Smooth muscle cell (in vitro differentiated cells): Measurements from ENCODE around the gene TTL. TPM values are rescaled to one million over a fixed set of nuclear protein-coding genes. Genes with fewer than 3 reads are reported as not detected.
"Not testable (repeated sequence)": the region's sequence is repeated elsewhere in the genome, so short reads cannot be mapped to it uniquely, and the experiment has no call there.

Experiments
- DNase-seq: peaks from one replicate; lab custom pipeline; 2025; ENCODE audit not compliant: unreplicated experiment; lab: John Stamatoyannopoulos, UW
- H2AFZ ChIP-seq: fragments of 200-600 bp; sonication (generic); 2 replicates; pipeline ENCODE4 v1.6.0; 2016; ENCODE audit warnings: antibody characterized with exemption, low read depth, mild to moderate bottlenecking
- H3F3A ChIP-seq: fragments of 200-600 bp; sonication (generic); 2 replicates; pipeline ENCODE4 v1.6.0; 2017; ENCODE audit warnings: antibody characterized with exemption, low read depth
- H3K27ac ChIP-seq: fragments of 200-600 bp; sonication (generic); 2 replicates; pipeline ENCODE4 v1.5.1; 2016; ENCODE audit warnings: low read depth, mild to moderate bottlenecking
- H3K27me3 ChIP-seq: fragments of 200-600 bp; sonication (generic); 2 replicates; pipeline ENCODE4 v1.6.1; 2016; ENCODE audit warnings: low read depth, mild to moderate bottlenecking
- H3K36me3 ChIP-seq: fragments of 200-600 bp; sonication (generic); 2 replicates; pipeline ENCODE4 v1.5.1; 2016; ENCODE audit warnings: low read depth
- H3K4me1 ChIP-seq: fragments of 200-600 bp; sonication (generic); 2 replicates; pipeline ENCODE4 v1.5.1; 2016; ENCODE audit warnings: low read depth
- H3K4me2 ChIP-seq: fragments of 200-600 bp; sonication (generic); 2 replicates; pipeline ENCODE4 v1.6.0; 2016; ENCODE audit warnings: mild to moderate bottlenecking
- H3K4me3 ChIP-seq: fragments of 200-600 bp; sonication (generic); 2 replicates; pipeline ENCODE4 v1.5.1; 2016; ENCODE audit warnings: mild to moderate bottlenecking
- H3K79me2 ChIP-seq: fragments of 200-600 bp; sonication (generic); 2 replicates; pipeline ENCODE4 v1.6.0; 2016; ENCODE audit warnings: low read depth, mild to moderate bottlenecking
- H3K9ac ChIP-seq: fragments of 200-600 bp; sonication (generic); 2 replicates; pipeline ENCODE4 v1.6.0; 2016; ENCODE audit warnings: low read depth
- H3K9me3 ChIP-seq: fragments of 200-600 bp; sonication (generic); replicated peaks from 2 replicates; pipeline ENCODE4 v1.5.1; 2016; ENCODE audit warnings: low read depth
- H4K20me1 ChIP-seq: fragments of 200-600 bp; sonication (generic); 2 replicates; pipeline ENCODE4 v1.6.0; 2016; ENCODE audit warnings: low read depth
- WGBS: methylation state at CpG from one replicate; pipeline ENCODE4 v1.1.7; 2016; ENCODE audit warnings: low lambda C conversion rate; 5-methylcytosine and 5-hydroxymethylcytosine counted together
- polyA plus RNA-seq: library from polyadenylated mRNA; unstranded; fragments of >200 nt; fragmentation: Nextera tagmentation; extraction: Ambion mirVana; gene quantifications from 2 replicates; pipeline ENCODE4 v1.2.1, GENCODE V29; 2016
- total RNA-seq: library from RNA; depleted of rRNA; stranded (reverse); fragments of >200 nt; gene quantifications from 2 replicates; pipeline ENCODE4 v1.2.3, GENCODE V29; 2014
- TF ChIP-seq, protein P1 (sequence below): fragments of 200-600 bp; sonication (generic); IDR thresholded peaks from 2 replicates; pipeline ENCODE4 v1.5.1; 2017; ENCODE audit warnings: borderline replicate concordance, mild to moderate bottlenecking, antibody characterized with exemption; ENCODE audit not compliant: insufficient read depth, poor library complexity, severe bottlenecking

TTL gene
- total and polyA plus RNA-seq, 2 experiments from 2014 or later = 33.2 to 36.7 TPM

DNA sequence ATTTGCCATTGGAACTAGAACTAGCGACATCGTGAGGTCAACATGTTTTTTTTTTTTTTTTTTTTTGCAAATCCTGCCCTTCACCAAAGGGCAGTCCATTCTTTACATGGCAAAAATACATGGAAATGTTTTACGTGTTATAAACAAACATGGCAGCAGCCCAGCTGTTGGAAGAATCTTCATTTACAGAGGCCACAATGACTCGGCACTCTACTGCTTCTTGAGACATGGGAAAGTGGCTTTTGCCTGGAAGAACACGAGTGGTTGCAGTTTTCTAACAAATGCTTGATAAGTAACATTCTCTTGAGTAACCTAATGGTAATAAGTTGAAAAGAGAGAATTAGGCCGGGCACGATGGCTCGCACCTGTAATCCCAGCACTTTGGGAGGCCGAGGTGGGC, 37.5 kb downstream of the TTL start:
- Histone ChIP-seq H3K79me2 (peaks cover 3% of the 10 kb centered on the region), H3K27ac (no peak overlapping the region), H3K36me3 (peaks cover 6% of the 10 kb centered on the region), H3F3A (no peaks in the 10 kb centered on the region), H3K27me3 (no peaks in the 10 kb centered on the region), H4K20me1 (no peaks in the 10 kb centered on the region), H3K9me3 (no peaks in the 10 kb centered on the region), H3K9ac (no peak overlapping the region), H2AFZ (no peak overlapping the region), H3K4me1 (no peaks in the 10 kb centered on the region), H3K4me2 (no peak overlapping the region), H3K4me3 (no peak overlapping the region)
- no peak for DNase-seq
- 87% methylated on average over 9 of the region's 9 CpGs for WGBS
- TF ChIP-seq, protein P1, sequence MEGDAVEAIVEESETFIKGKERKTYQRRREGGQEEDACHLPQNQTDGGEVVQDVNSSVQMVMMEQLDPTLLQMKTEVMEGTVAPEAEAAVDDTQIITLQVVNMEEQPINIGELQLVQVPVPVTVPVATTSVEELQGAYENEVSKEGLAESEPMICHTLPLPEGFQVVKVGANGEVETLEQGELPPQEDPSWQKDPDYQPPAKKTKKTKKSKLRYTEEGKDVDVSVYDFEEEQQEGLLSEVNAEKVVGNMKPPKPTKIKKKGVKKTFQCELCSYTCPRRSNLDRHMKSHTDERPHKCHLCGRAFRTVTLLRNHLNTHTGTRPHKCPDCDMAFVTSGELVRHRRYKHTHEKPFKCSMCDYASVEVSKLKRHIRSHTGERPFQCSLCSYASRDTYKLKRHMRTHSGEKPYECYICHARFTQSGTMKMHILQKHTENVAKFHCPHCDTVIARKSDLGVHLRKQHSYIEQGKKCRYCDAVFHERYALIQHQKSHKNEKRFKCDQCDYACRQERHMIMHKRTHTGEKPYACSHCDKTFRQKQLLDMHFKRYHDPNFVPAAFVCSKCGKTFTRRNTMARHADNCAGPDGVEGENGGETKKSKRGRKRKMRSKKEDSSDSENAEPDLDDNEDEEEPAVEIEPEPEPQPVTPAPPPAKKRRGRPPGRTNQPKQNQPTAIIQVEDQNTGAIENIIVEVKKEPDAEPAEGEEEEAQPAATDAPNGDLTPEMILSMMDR = no peak

DNA sequence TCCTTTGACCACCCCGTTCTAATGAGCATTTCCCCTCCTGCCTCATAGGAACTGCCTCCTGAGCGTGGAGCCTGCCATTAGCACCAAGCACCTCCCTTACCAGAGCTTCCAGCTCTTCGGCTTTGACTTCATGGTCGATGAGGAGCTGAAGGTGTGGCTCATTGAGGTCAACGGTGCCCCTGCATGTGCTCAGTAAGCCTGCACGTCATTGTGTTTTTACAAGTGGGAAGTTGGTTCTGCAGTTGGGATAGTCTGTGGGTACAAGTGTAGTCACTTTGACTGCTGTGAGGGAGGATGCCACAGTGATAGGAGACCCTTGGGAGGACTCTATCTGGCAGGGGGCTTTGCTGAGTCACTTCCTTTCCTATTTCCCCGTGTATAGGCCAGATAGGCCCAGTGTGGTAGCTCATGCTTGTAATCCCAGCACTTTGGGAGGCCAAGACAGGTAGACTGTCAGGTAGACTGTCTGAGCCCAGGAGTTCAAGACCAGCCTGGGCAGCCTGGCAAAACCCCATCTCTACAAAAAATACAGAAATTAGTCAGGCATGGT, 38.4 kb downstream of the TTL start:
- peaks cover 3% of the 10 kb centered on the region for H3K79me2 ChIP-seq
- no peaks in the 10 kb centered on the region for H3K9me3 ChIP-seq
- no peak for DNase-seq
- WGBS = 95% methylated on average over 7 of the region's 7 CpGs
- no peak overlapping the region for H3K9ac ChIP-seq
- H3K4me2 ChIP-seq = no peak overlapping the region
- TF ChIP-seq, protein P1 = no peak
- H3K4me3 ChIP-seq = no peak overlapping the region
- H2AFZ ChIP-seq = no peak overlapping the region
- no peaks in the 10 kb centered on the region for H3K27me3 ChIP-seq
- no peak overlapping the region for H3K27ac ChIP-seq
- H4K20me1 ChIP-seq = no peaks in the 10 kb centered on the region
- H3K4me1 ChIP-seq = no peaks in the 10 kb centered on the region
- H3K36me3 ChIP-seq = no peaks in the 10 kb centered on the region
- no peaks in the 10 kb centered on the region for H3F3A ChIP-seq

DNA sequence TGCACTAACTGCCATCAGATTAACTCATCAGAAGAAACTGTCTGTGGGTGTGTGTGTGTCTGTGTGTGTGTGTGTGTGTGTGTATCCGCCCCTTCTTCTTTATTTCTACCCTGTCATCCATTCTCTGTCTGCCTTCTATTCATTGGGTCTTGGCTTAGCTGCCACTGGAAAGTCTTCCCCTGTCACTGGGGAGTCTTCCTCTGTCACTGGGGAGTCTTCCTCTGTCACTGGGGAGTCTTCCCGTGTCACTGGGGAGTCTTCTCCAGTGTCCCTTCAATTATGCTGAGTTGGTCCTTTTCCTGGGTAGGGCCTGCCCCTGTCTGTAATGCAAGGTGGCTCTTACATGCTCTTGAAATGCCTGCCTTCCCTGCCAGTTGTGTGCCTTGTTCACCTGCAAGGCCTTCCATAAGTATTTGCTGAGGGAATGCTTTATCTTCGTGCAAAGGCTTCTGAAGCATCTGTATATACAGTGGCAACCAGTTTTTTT, 41.4 kb downstream of the TTL start:
- Histone ChIP-seq H3K27ac (no peak overlapping the region), H3K9ac (no peak overlapping the region), H3F3A (no peaks in the 10 kb centered on the region), H2AFZ (no peak overlapping the region), H3K4me3 (no peak overlapping the region), H3K9me3 (no peaks in the 10 kb centered on the region), H3K36me3 (no peaks in the 10 kb centered on the region), H3K79me2 (no peaks in the 10 kb centered on the region), H3K27me3 (no peaks in the 10 kb centered on the region), H4K20me1 (no peaks in the 10 kb centered on the region), H3K4me1 (no peaks in the 10 kb centered on the region), H3K4me2 (no peak overlapping the region)
- DNase-seq = no peak
- TF ChIP-seq, protein P1 = no peak
- 100% methylated on average over 3 of the region's 3 CpGs for WGBS

GRCh38 chr2:112524276-112524675, 42.3 kb downstream of the TTL start:
- 95% methylated on average over 3 of the region's 3 CpGs for WGBS
- H3K4me1 ChIP-seq, H4K20me1 ChIP-seq, H3K4me2 ChIP-seq, H3K79me2 ChIP-seq, H3K4me3 ChIP-seq, H3K27ac ChIP-seq, H3K27me3 ChIP-seq, H3K9ac ChIP-seq, H2AFZ ChIP-seq, H3K9me3 ChIP-seq, DNase-seq, H3K36me3 ChIP-seq, H3F3A ChIP-seq: not testable (repeated sequence)
